ENCODE data around the gene COPB2. TPM values are rescaled to one million over a fixed set of nuclear protein-coding genes. Genes with fewer than 3 reads are reported as not detected.

The COPB2 gene
- total RNA-seq, 2 experiments from 2014 or later, result 83.8 to 89.2 TPM

DNA sequence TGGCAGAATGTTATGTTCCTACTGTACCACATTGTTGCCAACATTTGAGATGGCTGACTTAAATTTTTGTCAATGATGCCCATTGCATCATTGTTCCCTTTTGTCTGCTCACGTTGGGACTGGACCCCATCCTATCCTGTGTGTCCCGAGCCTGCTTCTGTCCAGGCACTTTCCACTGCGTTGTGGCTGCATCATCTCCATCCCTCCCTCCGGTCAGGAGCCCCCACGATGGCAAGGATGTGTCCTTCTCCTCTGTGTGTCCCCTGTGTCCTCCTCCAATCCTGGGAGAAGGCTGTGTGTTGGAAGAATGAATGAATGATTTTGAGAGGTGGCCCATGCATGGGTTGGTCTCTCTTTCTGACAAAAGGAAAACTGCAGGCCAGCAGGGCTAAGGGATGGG, 65.0 kb downstream of the COPB2 start:
- H3K27ac Mint-ChIP-seq, result no peak overlapping the region
- DNase-seq, result no peak
- intact Hi-C loops (cut with micrococcal nuclease), result no loop called here

GRCh38 chr3:139323146-139323545, 66.3 kb downstream of the COPB2 start:
- peaks cover 2% of the 10 kb centered on the region for H3K27me3 Mint-ChIP-seq (ENCODE audit: low read depth)

More for the DNA sequence above, 65.0 kb downstream of the COPB2 start:
- H3K4me1 Mint-ChIP-seq (ENCODE audit: low read depth), result peaks cover 14% of the 10 kb centered on the region
- no peak overlapping the region for H3K4me3 Mint-ChIP-seq
- H3K9me3 Mint-ChIP-seq, result no peaks in the 10 kb centered on the region
- peaks cover 1% of the 10 kb centered on the region for H3K27me3 Mint-ChIP-seq (ENCODE audit: low read depth)
- CTCF ChIA-PET, result no interaction called here
- no peaks in the 10 kb centered on the region for H3K36me3 Mint-ChIP-seq (ENCODE audit: low read depth)

DNA sequence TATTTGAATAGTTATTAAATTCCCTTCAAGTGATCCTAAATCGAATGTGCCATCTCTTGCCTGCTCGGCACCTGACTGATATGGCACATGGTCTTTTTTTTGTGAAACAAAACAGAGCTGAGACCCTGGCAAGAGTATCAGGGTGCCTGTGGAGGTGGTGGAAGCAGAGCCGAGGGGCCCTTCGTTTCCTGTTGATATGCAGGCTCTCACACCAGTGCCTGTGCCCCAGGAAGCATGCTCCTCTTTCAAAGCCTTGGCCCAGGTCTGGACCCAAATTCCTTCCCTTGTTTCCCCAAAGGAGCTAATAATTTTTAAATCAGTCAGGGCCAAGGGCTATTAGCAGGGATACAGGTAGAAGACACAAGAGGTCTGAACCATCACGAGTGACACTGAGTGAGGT, 67.1 kb downstream of the COPB2 start:
- no peak overlapping the region for H3K27ac Mint-ChIP-seq
- H3K27me3 Mint-ChIP-seq (ENCODE audit: low read depth), result peaks cover 5% of the 10 kb centered on the region
- H3K4me1 Mint-ChIP-seq (ENCODE audit: low read depth), result no peaks in the 10 kb centered on the region
- no peak for DNase-seq
- no peaks in the 10 kb centered on the region for H3K36me3 Mint-ChIP-seq (ENCODE audit: low read depth)
- H3K4me3 Mint-ChIP-seq, result no peak overlapping the region
- no peaks in the 10 kb centered on the region for H3K9me3 Mint-ChIP-seq
- intact Hi-C loops (cut with micrococcal nuclease), result no loop called here
- CTCF ChIA-PET, result interaction anchor here (2.4 kb wide), 1 partner anchor 210 kb away, joined by 10 read pairs; no protein-coding TSS in a partner anchor

More at GRCh38 chr3:139323146-139323545, 66.3 kb downstream of the COPB2 start:
- Mint-ChIP-seq H3K4me1 (ENCODE audit: low read depth) (peaks cover 4% of the 10 kb centered on the region), H3K36me3 (ENCODE audit: low read depth) (no peaks in the 10 kb centered on the region), H3K27ac (no peak overlapping the region), H3K4me3 (no peak overlapping the region), H3K9me3 (no peaks in the 10 kb centered on the region)
- CTCF ChIA-PET, result interaction anchor here (2.4 kb wide), 1 partner anchor 211 kb away, joined by 10 read pairs; no protein-coding TSS in a partner anchor
- intact Hi-C loops (cut with micrococcal nuclease), result no loop called here
- DNase-seq, result no peak

GRCh38 chr3:139320551-139321309, 68.7 kb downstream of the COPB2 start:
- DNase-seq, result no peak
- CTCF ChIA-PET, result interaction anchor here (2.4 kb wide), 1 partner anchor 209 kb away, joined by 10 read pairs; no protein-coding TSS in a partner anchor
- Mint-ChIP-seq H3K27me3 (ENCODE audit: low read depth) (peaks cover 11% of the 10 kb centered on the region), H3K36me3 (ENCODE audit: low read depth) (no peaks in the 10 kb centered on the region), H3K4me3 (no peak overlapping the region), H3K4me1 (ENCODE audit: low read depth) (no peaks in the 10 kb centered on the region), H3K27ac (no peak overlapping the region), H3K9me3 (no peaks in the 10 kb centered on the region)
- intact Hi-C loops (cut with micrococcal nuclease), result no loop called here

GRCh38 chr3:139319428-139320402, 69.7 kb downstream of the COPB2 start:
- H3K9me3 Mint-ChIP-seq, result no peaks in the 10 kb centered on the region
- CTCF ChIA-PET, result interaction anchor here (0.6 to 1.6 kb wide), 3 partner anchors 9 to 360 kb away, joined by 3 to 4 read pairs (median 4); no protein-coding TSS in a partner anchor
- intact Hi-C loops (cut with micrococcal nuclease), result no loop called here
- H3K27me3 Mint-ChIP-seq (ENCODE audit: low read depth), result peaks cover 17% of the 10 kb centered on the region
- no peak overlapping the region for H3K27ac Mint-ChIP-seq
- no peaks in the 10 kb centered on the region for H3K36me3 Mint-ChIP-seq (ENCODE audit: low read depth)
- H3K4me1 Mint-ChIP-seq (ENCODE audit: low read depth), result no peaks in the 10 kb centered on the region
- peak; percentile 14 for DNase-seq
- no peak overlapping the region for H3K4me3 Mint-ChIP-seq

DNA sequence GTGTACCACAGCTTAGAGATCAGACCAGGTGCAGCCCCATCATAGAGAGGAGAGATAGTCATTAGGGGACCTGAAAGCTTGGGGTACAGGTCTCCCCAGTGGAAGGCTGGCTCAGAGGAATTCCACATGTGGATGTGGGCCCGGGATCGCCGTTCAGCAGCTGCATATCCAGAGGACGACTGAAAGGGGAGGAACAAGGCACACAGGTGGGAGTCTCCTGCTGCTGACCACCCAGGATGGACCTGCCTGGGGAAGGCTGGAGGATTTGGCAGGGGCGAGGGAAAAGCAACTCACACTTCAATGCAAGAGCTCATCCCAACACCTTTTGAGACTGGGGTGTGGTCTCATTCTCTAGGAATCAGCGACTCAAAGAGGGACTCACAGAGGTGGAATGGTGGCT, 70.6 kb downstream of the COPB2 start:
- DNase-seq, result no peak
- peaks cover 19% of the 10 kb centered on the region for H3K27me3 Mint-ChIP-seq (ENCODE audit: low read depth)
- H3K4me3 Mint-ChIP-seq, result no peak overlapping the region
- intact Hi-C loops (cut with micrococcal nuclease), result no loop called here
- no peaks in the 10 kb centered on the region for H3K4me1 Mint-ChIP-seq (ENCODE audit: low read depth)
- no peak overlapping the region for H3K27ac Mint-ChIP-seq
- H3K36me3 Mint-ChIP-seq (ENCODE audit: low read depth), result no peaks in the 10 kb centered on the region
- CTCF ChIA-PET, result interaction anchor here (1.0 to 1.6 kb wide), 3 partner anchors 8 to 206 kb away, joined by 4 to 8 read pairs (median 4); no protein-coding TSS in a partner anchor
- no peaks in the 10 kb centered on the region for H3K9me3 Mint-ChIP-seq

DNA sequence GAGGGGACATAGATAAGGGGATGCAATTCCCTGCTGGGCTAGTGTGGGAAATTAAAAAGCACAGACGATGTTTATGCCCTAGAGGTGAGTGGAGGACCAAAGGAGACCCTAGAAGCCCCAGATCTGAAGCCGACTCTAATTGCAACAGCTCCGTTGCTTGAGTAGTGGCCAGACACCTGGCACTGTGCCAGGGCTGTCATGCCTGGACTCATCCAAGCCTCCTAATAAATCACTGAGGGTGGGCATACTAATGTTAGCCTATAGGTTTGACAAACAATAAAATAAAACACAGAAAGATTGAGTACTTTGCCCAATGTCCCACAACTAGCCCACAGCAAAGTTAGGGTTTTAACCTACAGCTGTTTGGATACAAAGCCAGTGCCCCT, 71.0 kb downstream of the COPB2 start:
- H3K9me3 Mint-ChIP-seq, result no peaks in the 10 kb centered on the region
- CTCF ChIA-PET, result interaction anchor here (1.3 kb wide), 1 partner anchor 10 kb away, joined by 8 read pairs; no protein-coding TSS in a partner anchor
- no peak for DNase-seq
- H3K4me3 Mint-ChIP-seq, result no peak overlapping the region
- H3K36me3 Mint-ChIP-seq (ENCODE audit: low read depth), result no peaks in the 10 kb centered on the region
- intact Hi-C loops (cut with micrococcal nuclease), result no loop called here
- H3K27ac Mint-ChIP-seq, result no peak overlapping the region
- H3K4me1 Mint-ChIP-seq (ENCODE audit: low read depth), result no peaks in the 10 kb centered on the region
- H3K27me3 Mint-ChIP-seq (ENCODE audit: low read depth), result peaks cover 22% of the 10 kb centered on the region

DNA sequence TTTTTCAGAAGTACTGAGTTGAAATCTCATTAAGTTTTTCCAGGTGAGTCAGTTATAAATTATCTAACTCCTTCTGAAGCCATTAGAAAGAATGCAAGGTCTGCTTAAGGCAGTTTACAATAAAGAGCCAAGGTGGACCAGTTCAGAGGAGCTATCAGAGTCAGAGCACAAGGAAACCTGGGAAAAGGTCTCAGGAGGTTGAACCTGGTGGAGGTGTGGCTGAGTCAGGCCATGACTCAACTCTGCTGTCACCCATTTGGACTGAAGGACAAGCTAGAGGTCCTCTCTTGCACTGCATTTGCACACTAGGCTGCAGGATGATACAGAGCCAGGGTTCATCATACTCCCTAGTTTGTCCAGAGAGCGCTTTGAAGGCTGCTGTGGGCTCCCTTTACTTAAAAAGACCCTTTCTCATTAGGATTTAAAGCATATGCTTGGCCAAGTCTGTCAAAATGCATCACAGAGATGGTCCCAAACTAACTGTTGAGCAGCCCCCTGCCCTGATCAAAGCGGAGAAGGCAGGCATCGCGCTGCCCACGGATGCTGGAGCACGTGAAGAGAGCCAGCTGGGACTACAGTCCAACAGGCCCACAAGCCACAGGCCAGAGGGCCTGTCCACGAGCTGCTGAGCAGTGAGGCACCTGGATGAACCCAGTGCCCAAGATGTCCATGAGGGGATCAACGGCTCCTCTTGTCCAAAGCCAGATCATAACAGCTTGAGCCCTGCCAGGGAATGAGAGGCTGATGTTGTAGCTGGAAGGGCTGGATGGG, 71.6 kb downstream of the COPB2 start:
- Mint-ChIP-seq H3K27ac (no peak overlapping the region), H3K4me3 (no peak overlapping the region), H3K9me3 (no peaks in the 10 kb centered on the region), H3K36me3 (ENCODE audit: low read depth) (no peaks in the 10 kb centered on the region), H3K27me3 (ENCODE audit: low read depth) (peaks cover 22% of the 10 kb centered on the region), H3K4me1 (ENCODE audit: low read depth) (no peaks in the 10 kb centered on the region)
- CTCF ChIA-PET, result interaction anchor here (1.3 kb wide), 1 partner anchor 11 kb away, joined by 8 read pairs; no protein-coding TSS in a partner anchor
- DNase-seq, result no peak
- intact Hi-C loops (cut with micrococcal nuclease), result no loop called here

GRCh38 chr3:139317215-139317614, 72.2 kb downstream of the COPB2 start:
- no peaks in the 10 kb centered on the region for H3K9me3 Mint-ChIP-seq
- CTCF ChIA-PET, result no interaction called here
- no peak for DNase-seq
- H3K4me1 Mint-ChIP-seq (ENCODE audit: low read depth), result no peaks in the 10 kb centered on the region
- H3K4me3 Mint-ChIP-seq, result no peak overlapping the region
- intact Hi-C loops (cut with micrococcal nuclease), result no loop called here
- peaks cover 22% of the 10 kb centered on the region for H3K27me3 Mint-ChIP-seq (ENCODE audit: low read depth)
- no peaks in the 10 kb centered on the region for H3K36me3 Mint-ChIP-seq (ENCODE audit: low read depth)
- no peak overlapping the region for H3K27ac Mint-ChIP-seq

DNA sequence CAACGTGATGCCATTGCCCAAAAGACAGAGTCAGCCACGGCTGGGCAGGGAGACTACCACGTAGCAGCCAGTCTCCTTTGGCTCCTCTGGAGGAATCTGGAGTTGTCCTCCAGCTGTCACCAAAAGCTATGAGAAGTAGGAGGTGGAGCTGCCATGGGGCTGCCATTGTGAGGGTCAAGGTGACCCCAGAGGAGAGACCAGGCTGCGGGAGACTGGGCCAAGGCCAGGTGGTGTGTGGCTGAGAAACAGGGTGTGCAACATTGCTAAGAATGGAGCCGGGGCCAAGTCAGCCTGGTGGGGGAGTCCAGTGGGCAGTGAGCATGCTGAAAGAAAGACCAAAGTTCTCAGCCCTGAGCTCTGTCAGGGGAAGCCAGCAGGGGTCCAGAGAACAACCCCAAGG, 75.5 kb downstream of the COPB2 start:
- intact Hi-C loops (cut with micrococcal nuclease), result no loop called here
- no peaks in the 10 kb centered on the region for H3K4me1 Mint-ChIP-seq (ENCODE audit: low read depth)
- H3K4me3 Mint-ChIP-seq, result no peak overlapping the region
- CTCF ChIA-PET, result no interaction called here
- H3K27me3 Mint-ChIP-seq (ENCODE audit: low read depth), result peaks cover 22% of the 10 kb centered on the region
- no peak for DNase-seq
- no peaks in the 10 kb centered on the region for H3K9me3 Mint-ChIP-seq
- no peaks in the 10 kb centered on the region for H3K36me3 Mint-ChIP-seq (ENCODE audit: low read depth)
- no peak overlapping the region for H3K27ac Mint-ChIP-seq

- no peak overlapping the region for H3K4me3 Mint-ChIP-seq
- no peak for DNase-seq
- H3K27ac Mint-ChIP-seq, result no peak overlapping the region
- intact Hi-C loops (cut with micrococcal nuclease), result no loop called here
- no peaks in the 10 kb centered on the region for H3K36me3 Mint-ChIP-seq (ENCODE audit: low read depth)
- CTCF ChIA-PET, result interaction anchor here (0.6 kb wide), 1 partner anchor 811 kb away, joined by 4 read pairs; no protein-coding TSS in a partner anchor
- H3K4me1 Mint-ChIP-seq (ENCODE audit: low read depth), result no peaks in the 10 kb centered on the region
- no peaks in the 10 kb centered on the region for H3K9me3 Mint-ChIP-seq
- H3K27me3 Mint-ChIP-seq (ENCODE audit: low read depth), result peaks cover 19% of the 10 kb centered on the region
These were observed 76.5 kb downstream of the COPB2 start for GRCh38 chr3:139312959-139313358.

DNA sequence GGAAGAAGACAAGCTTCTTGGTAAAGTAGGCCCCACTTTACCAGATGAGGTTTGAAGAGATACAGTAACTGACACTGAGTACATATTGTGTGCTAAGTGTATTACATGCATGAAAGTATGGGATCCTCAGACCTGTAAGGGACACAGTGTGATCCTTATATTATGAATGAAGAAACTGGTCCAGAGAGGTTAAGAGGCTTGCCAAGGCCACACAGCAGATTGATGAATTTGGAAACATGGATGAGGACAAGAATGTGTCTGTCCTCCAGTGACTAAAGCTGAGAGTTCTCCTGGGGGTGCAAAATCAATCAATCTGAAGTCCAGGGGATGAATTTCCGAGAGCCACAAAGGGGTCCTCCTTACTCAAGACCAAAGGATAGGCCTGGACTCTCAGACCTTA, 77.0 kb downstream of the COPB2 start:
- Mint-ChIP-seq H3K36me3 (ENCODE audit: low read depth) (no peaks in the 10 kb centered on the region), H3K4me3 (no peak overlapping the region), H3K9me3 (no peaks in the 10 kb centered on the region), H3K4me1 (ENCODE audit: low read depth) (no peaks in the 10 kb centered on the region), H3K27ac (no peak overlapping the region), H3K27me3 (ENCODE audit: low read depth) (peaks cover 17% of the 10 kb centered on the region)
- DNase-seq, result no peak
- intact Hi-C loops (cut with micrococcal nuclease), result no loop called here
- CTCF ChIA-PET, result no interaction called here

All from activated naive CD4-positive, alpha-beta T cell treated with anti-CD3 and anti-CD28 coated beads for 36 hours (primary cell).